Stomach (tissue), 4 donors: ENCODE data around the gene ADARB2.

Experiments
- POLR2A ChIP-seq, 4 donors: fragments of 450-650 bp; IDR thresholded peaks; one replicate each; pipeline ENCODE4 v1.6.1; 2016; ENCODE audit warnings: antibody characterized with exemption in 4 of 4, control low read depth in 2 of 4, mild to moderate bottlenecking in 1 of 4, moderate library complexity in 1 of 4
- POLR2AphosphoS5 ChIP-seq, 3 donors: sonication (generic); formaldehyde crosslinking; IDR thresholded peaks; one replicate each; pipeline ENCODE4 v1.6.1; 2016; ENCODE audit warnings: antibody characterized with exemption in 3 of 3

DNA sequence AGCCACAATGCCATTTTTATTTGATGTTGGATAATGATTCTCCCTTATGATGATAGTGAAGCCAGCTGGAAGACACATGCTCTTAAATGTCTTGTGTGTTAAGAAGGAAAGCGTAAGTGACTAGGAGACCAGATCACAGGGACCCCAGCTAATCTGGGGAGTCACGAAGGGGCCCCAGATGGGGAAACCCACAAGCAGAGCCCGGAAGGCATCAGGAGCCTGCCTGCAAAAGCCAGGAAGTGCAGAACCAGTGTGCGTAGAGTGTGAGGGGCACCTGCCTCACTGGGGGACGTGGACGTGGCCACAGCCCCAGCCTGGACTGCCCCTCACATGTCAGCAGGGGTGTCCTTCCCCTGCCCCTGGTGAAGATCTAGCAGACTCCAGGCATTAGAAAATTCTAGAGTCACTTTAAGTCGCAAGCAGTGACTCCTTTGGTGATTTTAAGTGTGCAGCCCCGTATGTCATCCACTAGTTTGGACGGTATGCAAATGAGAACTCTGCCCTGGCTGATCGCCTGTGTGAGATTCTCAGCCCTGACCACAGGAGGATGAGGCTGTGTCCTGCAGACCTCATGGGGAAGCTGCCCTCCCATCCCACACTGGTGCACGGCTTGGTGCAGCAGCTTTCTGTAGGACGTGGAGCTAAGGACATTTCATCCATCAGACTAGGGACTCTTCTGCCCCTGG is 438.1 kb downstream of the ADARB2 start:
- TF ChIP-seq POLR2A (IDR thresholded peaks at IDR 0.05) (no peak), POLR2AphosphoS5 (IDR thresholded peaks at IDR 0.05) (no peak)
